ENCODE data around the gene MAFB.

MAFB gene

DNA sequence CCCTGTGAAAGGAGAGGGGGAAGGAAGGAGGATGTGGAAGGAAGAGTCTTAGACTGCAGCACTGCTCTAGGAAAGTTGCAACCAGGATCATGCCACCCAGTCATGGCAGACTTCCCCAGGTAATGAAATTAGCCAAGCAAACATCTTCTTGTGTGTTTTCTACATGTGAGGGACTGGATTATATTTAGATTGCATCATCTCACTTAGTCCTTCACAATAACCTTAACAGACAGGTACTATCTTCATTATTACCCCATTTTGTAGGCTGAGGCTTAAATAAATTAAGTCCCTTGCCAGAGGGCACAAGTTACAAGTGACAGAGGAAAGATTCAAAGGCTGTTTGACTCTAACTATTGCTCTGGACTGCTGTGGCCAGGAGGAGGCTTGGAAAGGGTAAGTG is 9.7 kb upstream of the MAFB start:
- DNase-seq, result no peak

GRCh38 chr20:40698281-40698680 is 9.2 kb upstream of the MAFB start:
- no peak for DNase-seq

- no peak for DNase-seq
These were observed 8.5 kb upstream of the MAFB start for GRCh38 chr20:40697541-40697940.

- DNase-seq, result no peak
These were observed 6.2 kb upstream of the MAFB start for GRCh38 chr20:40695214-40695613.

- DNase-seq, result no peak
These were observed 5.2 kb upstream of the MAFB start for GRCh38 chr20:40694246-40694645.

DNA sequence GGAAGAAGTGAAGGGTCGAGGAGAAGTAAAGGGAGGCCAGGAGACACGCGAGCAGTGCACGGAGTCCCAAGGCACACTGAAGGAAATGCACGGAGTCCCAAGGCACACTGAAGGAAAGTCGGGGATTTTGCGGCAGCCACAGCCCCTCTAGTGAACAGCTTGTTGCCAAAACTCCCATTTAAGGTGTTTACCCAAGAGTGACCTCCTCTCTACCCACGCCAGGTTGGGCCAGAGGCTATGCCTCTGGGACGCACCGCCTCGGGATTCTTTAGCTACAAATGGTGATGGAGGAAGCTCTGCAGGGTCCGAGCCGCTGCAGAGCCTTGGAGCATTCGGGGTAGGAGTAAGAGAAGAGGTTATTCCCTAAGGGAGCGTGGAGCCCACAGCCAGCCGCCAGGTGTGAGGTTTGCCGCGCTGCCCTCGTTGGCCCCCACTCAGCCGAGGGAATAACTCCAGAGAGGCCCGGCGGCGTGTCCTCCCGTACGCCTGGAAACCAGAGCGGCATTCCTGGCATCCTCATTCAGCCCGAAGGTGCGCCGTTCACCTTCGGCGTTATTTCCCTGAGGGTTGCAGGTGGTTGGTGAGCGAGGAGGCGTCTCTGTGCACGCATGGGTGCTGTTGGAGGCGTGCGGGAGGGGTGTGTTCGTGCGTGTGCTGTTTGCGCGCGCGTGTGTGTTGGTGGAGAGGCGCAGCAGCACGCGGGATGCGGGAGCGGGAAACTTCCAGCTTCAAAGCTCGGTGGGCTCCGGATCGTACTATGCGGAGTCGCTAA is 3.4 kb upstream of the MAFB start:
- DNase-seq, result no peak

DNA sequence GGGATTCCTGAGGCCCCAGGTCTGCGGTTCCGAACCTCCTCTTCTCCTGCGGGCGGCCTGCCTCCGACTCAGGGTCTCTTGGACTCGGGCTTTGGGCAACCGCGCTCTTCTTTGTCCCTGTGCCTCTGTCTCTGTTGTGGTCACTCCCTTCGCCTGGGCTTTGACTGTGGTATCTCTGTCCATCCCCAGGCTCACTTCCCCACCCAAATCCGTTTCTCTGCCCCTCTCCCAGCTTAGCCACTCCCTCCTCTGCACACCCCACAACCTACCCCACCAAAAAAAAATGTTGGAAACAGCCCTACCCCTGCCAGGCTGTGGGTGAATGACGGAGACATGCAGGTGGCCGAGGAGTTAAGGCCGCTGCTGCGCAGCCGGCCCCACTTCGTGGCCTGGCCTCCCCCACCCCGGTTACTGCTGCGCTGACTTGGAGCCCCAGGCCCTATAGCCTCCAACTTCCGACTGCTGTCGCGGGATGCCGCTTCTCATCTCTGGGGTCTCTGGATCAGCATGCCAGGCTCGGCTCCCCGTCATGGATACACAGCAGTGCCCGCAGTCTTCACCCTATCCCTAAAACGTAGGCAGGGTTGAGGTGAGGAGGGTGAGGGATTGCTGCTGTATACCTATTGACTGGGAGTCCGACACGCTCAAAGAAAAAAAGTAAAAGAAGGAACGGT is 2.7 kb upstream of the MAFB start:
- DNase-seq, result no peak

DNA sequence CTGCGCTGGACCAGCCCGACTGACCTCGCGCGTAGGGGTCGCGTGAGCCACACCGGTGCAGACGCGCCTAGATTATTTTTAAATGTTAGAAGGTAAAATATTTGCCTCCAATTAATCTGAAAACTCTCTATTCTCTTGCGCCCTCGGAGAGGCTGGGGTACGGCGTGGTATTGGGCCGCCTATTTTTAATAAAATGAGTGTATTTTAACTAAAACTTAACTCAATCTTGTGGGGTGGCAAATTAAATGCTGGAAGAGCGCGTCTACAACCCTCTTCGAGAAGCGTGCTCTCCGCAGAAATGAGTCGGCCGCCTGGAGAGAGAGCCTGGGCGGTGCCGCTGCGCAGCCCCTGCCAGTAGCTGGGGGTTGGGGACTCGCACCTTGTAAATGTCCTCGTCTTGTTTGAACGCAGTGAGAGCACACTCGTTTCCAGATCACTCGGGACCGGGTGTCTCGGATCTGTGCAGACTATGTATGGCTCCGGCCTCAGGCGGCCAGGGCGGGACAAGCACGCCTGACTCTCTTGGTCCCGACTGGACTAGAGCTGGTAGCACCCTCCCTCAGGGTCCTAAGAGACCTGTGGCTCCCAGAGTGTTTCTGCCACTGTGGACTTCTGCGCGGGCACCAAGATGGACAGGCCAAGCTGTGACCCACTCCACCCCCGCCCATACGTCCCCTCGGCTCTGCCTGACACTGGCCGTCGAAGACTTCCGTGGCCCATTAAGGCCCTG is 2.0 kb upstream of the MAFB start:
- no peak for DNase-seq

GRCh38 chr20:40689943-40690835 is 1.2 kb upstream of the MAFB start:
- DNase-seq, result peak in 1 of 2 donors; percentile 79

DNA sequence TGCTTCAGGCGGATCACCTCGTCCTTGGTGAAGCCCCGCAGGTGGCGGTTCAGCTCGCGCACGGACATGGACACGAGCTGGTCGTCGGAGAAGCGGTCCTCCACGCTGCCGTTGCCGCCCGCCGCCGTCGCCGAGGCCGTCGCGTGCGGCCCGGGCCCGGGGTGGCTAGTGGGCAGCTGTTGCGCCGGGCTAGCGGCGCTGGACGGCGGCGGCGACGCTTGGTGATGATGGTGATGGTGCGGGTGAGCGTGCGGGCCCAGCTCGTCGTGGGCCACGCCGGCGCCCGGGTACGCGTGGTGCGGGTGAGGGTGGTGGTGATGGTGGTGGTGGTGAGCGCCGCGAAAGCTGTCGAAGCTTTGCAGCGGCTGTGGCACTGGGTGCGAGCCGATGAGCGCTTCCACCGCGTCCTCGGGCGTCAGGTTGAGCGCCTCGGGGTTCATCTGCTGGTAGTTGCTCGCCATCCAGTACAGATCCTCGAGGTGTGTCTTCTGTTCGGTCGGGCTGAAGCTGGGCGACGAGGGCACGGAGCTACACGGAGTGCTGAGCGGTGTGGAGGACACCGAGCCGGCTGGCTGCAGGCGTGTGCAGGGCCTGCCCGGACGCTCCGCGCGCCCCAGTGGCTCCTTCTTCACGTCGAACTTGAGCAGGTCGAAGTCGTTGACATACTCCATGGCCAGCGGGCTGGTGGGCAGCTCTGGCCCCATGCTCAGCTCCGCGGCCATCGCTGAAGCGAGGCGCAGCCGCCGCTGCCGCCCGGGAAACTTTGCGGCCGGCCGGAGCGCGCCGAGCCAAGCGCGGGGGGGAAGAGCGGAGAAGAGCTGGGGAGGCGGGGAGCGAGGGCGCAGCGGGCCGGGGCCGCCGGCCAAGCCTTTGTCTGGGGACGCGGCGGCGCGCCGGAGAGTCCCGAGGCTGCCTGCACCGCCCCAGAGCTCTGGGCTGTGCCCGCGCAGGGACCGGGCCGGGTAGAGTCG is 622 bp downstream of the MAFB start:
- peak in 1 of 2 donors; percentile 77 for DNase-seq

DNA sequence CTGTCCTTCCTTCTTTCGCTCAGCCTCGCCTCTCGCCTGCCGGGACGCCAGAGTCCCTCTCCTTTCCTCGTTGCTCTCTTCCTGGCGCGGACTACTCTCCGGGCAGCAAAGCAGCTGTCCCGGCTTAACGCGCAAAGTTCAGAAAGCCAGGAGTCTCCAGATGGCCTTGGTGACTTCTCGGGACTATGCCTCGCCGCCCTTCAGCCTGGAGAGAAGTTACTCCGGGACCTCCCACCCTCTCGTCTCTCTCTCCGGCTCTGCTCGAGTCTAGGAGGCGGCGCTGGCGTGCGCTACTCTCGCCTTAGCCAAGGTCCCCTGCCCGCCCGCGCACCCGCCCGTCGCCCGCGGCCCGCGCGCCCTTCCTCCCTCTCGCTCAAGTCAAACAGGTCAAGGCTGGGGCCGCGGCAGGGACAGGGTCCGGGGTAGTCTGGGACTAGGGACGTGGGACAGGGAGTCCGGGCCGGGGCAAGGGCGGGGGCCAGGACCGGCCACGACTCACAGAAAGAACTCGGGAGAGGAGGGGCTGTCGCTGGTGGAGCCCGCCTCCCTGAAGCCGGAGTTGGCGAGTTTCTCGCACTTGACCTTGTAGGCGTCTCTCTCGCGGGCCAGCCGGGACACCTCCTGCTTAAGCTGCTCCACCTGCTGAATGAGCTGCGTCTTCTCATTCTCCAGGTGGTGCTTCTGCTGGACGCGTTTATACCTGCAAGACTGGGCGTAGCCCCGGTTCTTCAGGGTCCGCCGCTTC is 1.5 kb downstream of the MAFB start:
- peak in 1 of 2 donors; percentile 33 for DNase-seq

DNA sequence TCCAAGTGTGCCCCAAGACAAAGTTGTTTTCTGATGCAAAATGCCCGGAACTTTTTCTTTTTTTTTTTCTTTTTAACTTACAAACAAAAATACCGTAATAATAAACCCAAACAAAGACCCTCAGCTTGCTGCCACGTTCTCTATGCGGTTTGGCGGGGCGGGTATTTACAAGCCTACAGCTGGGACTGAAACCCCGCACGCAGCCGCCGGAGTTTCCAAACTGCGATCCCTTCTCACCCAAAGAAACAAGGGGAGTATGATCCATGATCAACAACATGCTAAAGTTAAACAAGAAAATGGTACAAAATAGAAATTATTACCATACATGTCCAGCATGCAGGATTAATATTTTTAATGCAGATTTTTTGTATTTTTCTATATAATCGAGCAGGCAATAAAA is 2.1 kb downstream of the MAFB start:
- DNase-seq, result no peak

- no peak for DNase-seq
These were observed 2.6 kb downstream of the MAFB start for GRCh38 chr20:40686434-40686882.

GRCh38 chr20:40685349-40685748 is 3.7 kb downstream of the MAFB start:
- DNase-seq, result no peak

- DNase-seq, result no peak
These were observed 5.2 kb downstream of the MAFB start for GRCh38 chr20:40683894-40684268.

DNA sequence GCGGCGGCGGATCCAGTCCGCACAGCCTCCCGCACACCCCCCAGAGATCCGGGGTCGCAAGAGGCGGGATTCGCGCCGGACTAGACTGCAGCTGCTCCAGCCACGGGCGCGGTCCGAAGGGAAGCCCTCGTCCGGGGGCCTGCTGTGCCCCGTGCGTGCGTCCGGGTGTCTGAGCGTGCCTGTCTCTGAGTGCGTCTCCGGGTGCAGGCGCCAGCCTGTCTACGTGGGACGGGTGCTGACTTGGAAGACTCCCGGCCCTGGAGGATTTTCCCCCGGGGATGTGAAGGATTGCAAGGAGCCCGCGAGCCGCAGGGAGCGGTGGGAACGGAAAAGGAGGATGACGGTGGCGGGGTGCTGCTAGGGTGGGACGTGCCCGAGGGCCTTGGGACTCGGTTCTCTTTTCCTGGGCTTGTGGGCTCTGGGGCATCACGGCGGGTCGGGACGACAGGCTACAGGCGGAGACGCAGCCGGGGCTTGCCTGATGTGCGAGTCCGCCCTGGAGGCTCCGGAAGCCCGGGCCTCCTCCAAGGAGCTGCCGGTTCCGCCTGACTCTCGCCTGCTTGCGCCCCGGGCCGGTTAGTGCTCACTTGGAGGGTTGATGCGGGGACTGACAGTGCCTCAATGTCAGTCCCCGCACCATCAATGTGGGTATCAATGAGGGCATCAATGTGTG is 5.7 kb downstream of the MAFB start:
- DNase-seq, result peak in 1 of 2 donors; percentile 33

GRCh38 chr20:40682104-40682981 is 6.7 kb downstream of the MAFB start:
- DNase-seq, result no peak

- DNase-seq, result no peak
These were observed 7.4 kb downstream of the MAFB start for GRCh38 chr20:40681684-40682083.

DNA sequence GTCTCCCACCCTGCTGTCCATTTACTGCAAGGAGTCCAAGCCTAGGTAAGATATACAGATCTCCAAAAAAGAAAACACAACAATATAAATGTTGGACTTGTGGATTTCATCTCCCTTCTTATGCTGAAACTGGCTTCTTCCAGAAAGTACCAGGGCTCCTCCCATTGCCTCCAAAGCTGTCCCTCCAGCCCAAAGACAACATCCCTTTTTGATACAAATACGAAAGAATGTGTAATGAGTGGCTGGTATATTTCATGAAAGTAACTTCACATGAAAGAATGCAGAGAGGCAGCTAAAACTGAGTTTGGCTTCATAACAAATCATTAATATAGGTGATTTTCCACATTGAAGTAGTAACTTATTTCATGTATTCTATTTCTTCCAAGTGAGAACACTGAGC is 7.9 kb downstream of the MAFB start:
- DNase-seq, result no peak

All from bone marrow (tissue), 2 donors.